ENCODE data around the gene FTO.

DNA sequence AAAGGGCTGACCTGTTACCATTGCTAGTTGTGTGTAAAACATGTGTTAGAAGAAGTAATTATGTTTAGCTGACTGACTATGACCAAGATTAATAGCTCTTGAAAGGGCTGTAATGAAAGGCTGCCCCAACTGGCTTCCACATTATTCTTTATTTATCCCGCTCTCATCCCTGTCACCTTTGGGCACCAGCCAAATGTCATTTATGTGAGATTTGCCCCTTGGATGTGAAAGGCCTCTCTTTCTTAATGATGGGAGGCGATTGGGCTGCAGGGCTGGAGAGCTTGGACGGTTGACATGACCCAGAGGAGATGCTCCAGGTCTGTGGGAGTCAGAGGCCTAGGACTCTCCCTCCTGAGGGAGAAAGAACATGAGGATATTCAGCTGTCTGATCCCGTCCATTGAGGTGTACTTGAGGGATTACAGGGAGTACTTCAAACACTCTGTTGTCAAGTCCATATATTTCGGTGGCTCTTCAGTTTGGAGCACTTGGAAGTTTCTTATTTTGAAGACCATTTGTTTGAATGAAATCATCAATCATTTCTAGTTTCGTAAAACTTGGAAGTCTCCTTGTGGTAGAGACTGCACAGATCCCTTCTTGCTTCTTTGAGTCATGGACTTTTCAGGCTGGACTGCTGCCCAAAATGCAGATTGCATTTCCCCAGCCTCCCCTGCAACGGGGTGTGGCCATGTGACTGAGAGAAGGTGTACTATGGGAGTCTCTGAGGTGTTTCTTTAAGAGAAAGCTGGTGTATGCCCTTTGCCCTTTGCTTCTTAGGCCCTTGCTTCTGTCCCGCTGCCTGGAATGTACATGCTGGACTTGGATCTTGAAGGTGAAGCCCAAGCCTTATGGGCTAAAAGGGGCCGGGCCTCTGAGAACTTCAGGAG is 51.3 kb downstream of the FTO start:
- TF ChIP-seq, protein P1, sequence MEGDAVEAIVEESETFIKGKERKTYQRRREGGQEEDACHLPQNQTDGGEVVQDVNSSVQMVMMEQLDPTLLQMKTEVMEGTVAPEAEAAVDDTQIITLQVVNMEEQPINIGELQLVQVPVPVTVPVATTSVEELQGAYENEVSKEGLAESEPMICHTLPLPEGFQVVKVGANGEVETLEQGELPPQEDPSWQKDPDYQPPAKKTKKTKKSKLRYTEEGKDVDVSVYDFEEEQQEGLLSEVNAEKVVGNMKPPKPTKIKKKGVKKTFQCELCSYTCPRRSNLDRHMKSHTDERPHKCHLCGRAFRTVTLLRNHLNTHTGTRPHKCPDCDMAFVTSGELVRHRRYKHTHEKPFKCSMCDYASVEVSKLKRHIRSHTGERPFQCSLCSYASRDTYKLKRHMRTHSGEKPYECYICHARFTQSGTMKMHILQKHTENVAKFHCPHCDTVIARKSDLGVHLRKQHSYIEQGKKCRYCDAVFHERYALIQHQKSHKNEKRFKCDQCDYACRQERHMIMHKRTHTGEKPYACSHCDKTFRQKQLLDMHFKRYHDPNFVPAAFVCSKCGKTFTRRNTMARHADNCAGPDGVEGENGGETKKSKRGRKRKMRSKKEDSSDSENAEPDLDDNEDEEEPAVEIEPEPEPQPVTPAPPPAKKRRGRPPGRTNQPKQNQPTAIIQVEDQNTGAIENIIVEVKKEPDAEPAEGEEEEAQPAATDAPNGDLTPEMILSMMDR (IDR thresholded peaks at IDR 0.05): no peak
- TF ChIP-seq POLR2A (IDR thresholded peaks at IDR 0.05): no peak
